BJ (cell line): ENCODE measurements around the gene KLKB1. TPM values are rescaled to one million over a fixed set of nuclear protein-coding genes. Genes with fewer than 3 reads are reported as not detected.

ENCODE experiments used
- CTCF ChIA-PET: fragments of 350-600 bp; formaldehyde crosslinking; extraction: SDS; loops from one replicate; lab custom pipeline; 2021; ENCODE audit warnings: antibody characterized with exemption, inconsistent platforms; lab: Yijun Ruan, JAX
- POLR2A ChIA-PET: fragments of 300-600 bp; sonication (Branson Sonifier 250); formaldehyde crosslinking; extraction: SDS; loops from one replicate; lab custom pipeline; 2021; ENCODE audit warnings: antibody characterized with exemption; lab: Charles Lee
- DNase-seq: peaks from one replicate; pipeline ENCODE4 v3.0.0-alpha.2; 2011; ENCODE audit warnings: low read depth
- H3K27me3 ChIP-seq: 2 replicates; pipeline ENCODE4 v1.6.0; 2011; ENCODE audit warnings: low read length; ENCODE audit not compliant: control insufficient read depth, insufficient read depth
- H3K36me3 ChIP-seq: 2 replicates; pipeline ENCODE4 v1.5.1; 2011; ENCODE audit warnings: low read length; ENCODE audit not compliant: control insufficient read depth, insufficient read depth
- H3K4me3 ChIP-seq: 2 replicates; pipeline ENCODE4 v1.5.1; 2011; ENCODE audit warnings: low read depth, mild to moderate bottlenecking, control low read depth, low read length
- CTCF ChIP-seq: IDR thresholded peaks from 2 replicates; pipeline ENCODE4 v1.5.1; 2011; ENCODE audit warnings: low read depth, mild to moderate bottlenecking, control low read depth, inconsistent platforms, low read length, moderate library complexity; ENCODE audit not compliant: insufficient read depth
- polyA minus RNA-seq: library from RNA; depleted of rRNA, polyadenylated mRNA; stranded (reverse); fragments of >200 nt; gene quantifications from 2 replicates; pipeline ENCODE4 v1.2.3, GENCODE V29; 2011; rRNA and poly(A)+ RNA removed
- polyA plus RNA-seq: library from polyadenylated mRNA; depleted of rRNA; stranded (reverse); fragments of >200 nt; gene quantifications from 2 replicates; pipeline ENCODE4 v1.2.3, GENCODE V29; 2011; rRNA removed

Gene KLKB1
- polyA plus RNA-seq: not detected in 2 replicates
- polyA minus RNA-seq: not detected in 2 replicates

GRCh38 chr4:186227221-186227620 is at the start of gene KLKB1:
KLKB1 (plus strand) TSS chr4:186227507; CDS start chr4:186228196, 689 bp downstream.
- POLR2A ChIA-PET: no interaction called here
- no peak for DNase-seq
- CTCF ChIA-PET: no interaction called here

GRCh38 chr4:186188107-186188506 is 39.2 kb upstream of the KLKB1 start:
- ChIA-PET POLR2A (no interaction called here), CTCF (no interaction called here)
- no peak for TF ChIP-seq CTCF
- Histone ChIP-seq H3K27me3 (no peaks in the 10 kb centered on the region), H3K36me3 (no peaks in the 10 kb centered on the region), H3K4me3 (no peak overlapping the region)
- DNase-seq: no peak

More at GRCh38 chr4:186227221-186227620, at the start of gene KLKB1:
- Histone ChIP-seq H3K36me3 (no peaks in the 10 kb centered on the region), H3K27me3 (no peaks in the 10 kb centered on the region), H3K4me3 (no peak within 1 kb of the TSS)
- TF ChIP-seq CTCF: no peak

- ChIA-PET POLR2A (no interaction called here), CTCF (no interaction called here)
- Histone ChIP-seq H3K36me3 (no peaks in the 10 kb centered on the region), H3K27me3 (no peaks in the 10 kb centered on the region), H3K4me3 (no peak overlapping the region)
- no peak for TF ChIP-seq CTCF
- no peak for DNase-seq
These were observed 37.7 kb upstream of the KLKB1 start for GRCh38 chr4:186189656-186190055.

GRCh38 chr4:186190581-186191199 is 36.6 kb upstream of the KLKB1 start:
- Histone ChIP-seq H3K4me3 (peak overlapping the region; percentile 90), H3K36me3 (0 out of 2 replicates have a peak, but pooled peaks cover 3% of the 10 kb centered on the region), H3K27me3 (no peaks in the 10 kb centered on the region)
- TF ChIP-seq CTCF: peak; percentile 17; the same call in 1 of the 2 replicates
- no peak for DNase-seq
- ChIA-PET POLR2A (no interaction called here), CTCF (no interaction called here)

- DNase-seq: no peak
- TF ChIP-seq CTCF: no peak
- peak within 1 kb of the TSS; percentile 90 for H3K4me3 ChIP-seq
- H3K36me3 ChIP-seq: 0 out of 2 replicates have a peak, but pooled peaks cover 3% of the 10 kb centered on the region
- ChIA-PET CTCF (no interaction called here), POLR2A (no interaction called here)
- H3K27me3 ChIP-seq: no peaks in the 10 kb centered on the region
These were observed 35.9 kb upstream of the KLKB1 start, which contains the start of gene CYP4V2 for GRCh38 chr4:186191200-186192065. CYP4V2 (plus strand) TSS chr4:186191567; CDS start chr4:186191824, 257 bp downstream.
